Trophoblast cell (in vitro differentiated cells and primary cell): ENCODE results near the gene SDHB.

Source experiments
- DNase-seq, 2 donors: peaks; one replicate each; pipeline ENCODE4 v3.0.0-alpha.2; 2016
- H2AFZ ChIP-seq: 2 replicates; pipeline ENCODE4 v1.6.1; 2013; ENCODE audit warnings: low read length, moderate library complexity, mild to moderate bottlenecking; ENCODE audit not compliant: insufficient read depth, poor library complexity
- H2AK5ac ChIP-seq: 2 replicates; pipeline ENCODE4 v1.6.1; 2013; ENCODE audit warnings: mild to moderate bottlenecking, low read length
- H2BK120ac ChIP-seq: 2 replicates; pipeline ENCODE4 v1.6.1; 2013; ENCODE audit warnings: low read length, mild to moderate bottlenecking, moderate library complexity; ENCODE audit not compliant: insufficient read depth, poor library complexity
- H2BK12ac ChIP-seq: 2 replicates; pipeline ENCODE4 v1.6.1; 2013; ENCODE audit warnings: mild to moderate bottlenecking, low read length, moderate library complexity
- H2BK5ac ChIP-seq: 2 replicates; pipeline ENCODE4 v1.6.1; 2013; ENCODE audit warnings: low read length, low read depth, moderate library complexity, mild to moderate bottlenecking; ENCODE audit not compliant: poor library complexity
- H3K14ac ChIP-seq: 2 replicates; pipeline ENCODE4 v1.6.1; 2013; ENCODE audit warnings: mild to moderate bottlenecking, low read length
- H3K18ac ChIP-seq: 2 replicates; pipeline ENCODE4 v1.6.1; 2013; ENCODE audit warnings: mild to moderate bottlenecking, low read length
- H3K23ac ChIP-seq: 2 replicates; pipeline ENCODE4 v1.6.1; 2013; ENCODE audit warnings: low read length
- H3K27ac ChIP-seq: 2 replicates; pipeline ENCODE4 v1.5.1; 2013; ENCODE audit warnings: low read depth, mild to moderate bottlenecking, inconsistent platforms, low read length, moderate library complexity
- H3K27me3 ChIP-seq: 2 replicates; pipeline ENCODE4 v1.6.1; 2013; ENCODE audit warnings: inconsistent platforms, mild to moderate bottlenecking, low read length, moderate library complexity; ENCODE audit not compliant: insufficient read depth
- H3K36me3 ChIP-seq, 2 experiments: 1 replicate in 1 of 2; 2 replicates in 1 of 2; pipeline ENCODE4 v1.6.1; 2013; ENCODE audit warnings: low read length in 2 of 2, mild to moderate bottlenecking in 2 of 2, moderate library complexity in 1 of 2; ENCODE audit not compliant: insufficient read depth in 2 of 2, control insufficient read depth in 1 of 2
- H3K4ac ChIP-seq: 2 replicates; pipeline ENCODE4 v1.6.1; 2013; ENCODE audit warnings: low read depth, mild to moderate bottlenecking, low read length, moderate library complexity
- H3K4me1 ChIP-seq, 2 experiments: 1 replicate in 1 of 2; 2 replicates in 1 of 2; pipeline ENCODE4 v1.6.1; 2013; ENCODE audit warnings: low read length in 2 of 2, mild to moderate bottlenecking in 2 of 2, moderate library complexity in 1 of 2; ENCODE audit not compliant: insufficient read depth in 2 of 2, control insufficient read depth in 1 of 2
- H3K4me2 ChIP-seq: 2 replicates; pipeline ENCODE4 v1.6.1; 2013; ENCODE audit warnings: inconsistent platforms, mild to moderate bottlenecking, low read length, moderate library complexity
- H3K4me3 ChIP-seq: 2 replicates; pipeline ENCODE4 v1.5.1; 2013; ENCODE audit warnings: mild to moderate bottlenecking, low read depth, low read length, inconsistent platforms
- H3K79me1 ChIP-seq: one replicate; pipeline ENCODE4 v1.6.1; 2013; ENCODE audit warnings: low read length
- H3K79me2 ChIP-seq: 2 replicates; pipeline ENCODE4 v1.6.1; 2013; ENCODE audit warnings: low read length, mild to moderate bottlenecking; ENCODE audit not compliant: control insufficient read depth, insufficient read depth, poor library complexity
- H3K9ac ChIP-seq: 2 replicates; pipeline ENCODE4 v1.6.1; 2013; ENCODE audit warnings: mild to moderate bottlenecking, low read length
- H3K9me3 ChIP-seq: 2 replicates; pipeline ENCODE4 v1.6.1; 2013; ENCODE audit warnings: low read depth, mild to moderate bottlenecking, control low read depth, inconsistent platforms, low read length; ENCODE audit not compliant: insufficient read depth
- H4K12ac ChIP-seq: 2 replicates; pipeline ENCODE4 v1.6.1; 2013; ENCODE audit warnings: low read depth, mild to moderate bottlenecking, low read length, moderate library complexity
- H4K8ac ChIP-seq: 2 replicates; pipeline ENCODE4 v1.6.1; 2013; ENCODE audit warnings: low read depth, mild to moderate bottlenecking, low read length, moderate library complexity
- H4K91ac ChIP-seq: one replicate; pipeline ENCODE4 v1.6.1; 2013; ENCODE audit warnings: low read depth, mild to moderate bottlenecking, low read length, moderate library complexity
- WGBS: extraction: QIAGEN DNeasy Blood & Tissue Kit; methylation state at CpG from one replicate; pipeline ENCODE4 v1.1.7; 2013; ENCODE audit warnings: missing lambda C conversion rate; ENCODE audit not compliant: insufficient read length, insufficient coverage; ENCODE audit errors: extremely low coverage; 5-methylcytosine and 5-hydroxymethylcytosine counted together

The SDHB gene

DNA sequence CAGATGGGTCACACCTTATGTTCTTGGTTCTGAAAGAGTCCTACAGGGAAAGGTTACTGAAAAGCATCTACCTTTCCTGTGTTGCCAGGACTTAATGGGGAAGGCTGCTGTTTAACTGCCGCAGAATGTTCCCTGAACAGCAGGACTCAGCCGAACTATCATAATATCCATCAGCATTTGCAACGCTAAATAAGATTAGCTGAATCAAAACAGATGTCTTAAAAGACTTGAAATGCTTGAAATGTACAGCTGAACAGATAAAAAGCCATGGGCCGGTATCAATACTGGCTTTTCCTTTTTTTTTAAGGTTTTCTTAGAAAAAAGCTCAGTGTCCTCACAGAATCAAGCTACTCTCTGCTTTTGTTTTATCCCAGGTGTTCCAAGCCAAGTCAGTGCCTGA is 22.4 kb downstream of the SDHB start:
- no peak overlapping the region for H4K91ac ChIP-seq
- no peak overlapping the region for H3K14ac ChIP-seq
- H2BK12ac ChIP-seq: no peak overlapping the region
- no peak overlapping the region for H2BK120ac ChIP-seq
- no peak overlapping the region for H2AFZ ChIP-seq
- H3K4me3 ChIP-seq: no peak overlapping the region
- H3K27ac ChIP-seq: no peak overlapping the region
- no peaks in the 10 kb centered on the region for H3K4me1 ChIP-seq
- no peaks in the 10 kb centered on the region for H3K79me1 ChIP-seq
- DNase-seq: no peak
- H3K79me2 ChIP-seq: no peaks in the 10 kb centered on the region
- WGBS: no CpG with 5 or more reads among the region's 4 CpGs
- H2AK5ac ChIP-seq: no peak overlapping the region
- H4K8ac ChIP-seq: no peak overlapping the region
- no peak overlapping the region for H4K12ac ChIP-seq
- peaks cover 2% of the 10 kb centered on the region for H3K9me3 ChIP-seq
- H3K9ac ChIP-seq: no peak overlapping the region
- no peak overlapping the region for H3K4ac ChIP-seq
- no peak overlapping the region for H2BK5ac ChIP-seq
- peaks cover 20 to 43% of the 10 kb centered on the region in 2 experiments for H3K36me3 ChIP-seq
- no peak overlapping the region for H3K23ac ChIP-seq
- no peaks in the 10 kb centered on the region for H3K27me3 ChIP-seq
- H3K18ac ChIP-seq: no peak overlapping the region
- no peak overlapping the region for H3K4me2 ChIP-seq

DNA sequence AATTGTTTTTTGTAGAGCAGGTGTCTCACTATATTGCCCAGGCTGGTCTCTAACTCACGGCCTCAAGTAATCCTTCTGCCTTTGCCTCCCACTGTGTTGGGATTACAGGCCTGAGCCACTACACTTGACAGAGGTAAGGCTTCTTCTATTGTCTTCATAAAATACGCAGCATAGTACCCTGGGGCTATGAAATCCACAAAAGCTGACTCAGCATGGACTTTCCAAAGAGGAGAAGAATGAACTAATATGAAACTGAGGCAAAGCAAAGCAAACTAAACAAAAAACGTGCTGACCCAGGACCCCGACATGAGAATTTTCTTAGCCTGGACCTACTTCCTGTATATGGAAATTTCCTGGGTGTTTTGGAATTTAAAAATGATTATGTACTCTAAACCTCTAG is 23.6 kb downstream of the SDHB start:
- H4K8ac ChIP-seq: no peak overlapping the region
- H3K27me3 ChIP-seq: no peaks in the 10 kb centered on the region
- H4K12ac ChIP-seq: no peak overlapping the region
- no peaks in the 10 kb centered on the region for H3K79me1 ChIP-seq
- H2AFZ ChIP-seq: no peak overlapping the region
- H3K14ac ChIP-seq: no peak overlapping the region
- H3K27ac ChIP-seq: no peak overlapping the region
- H3K4me1 ChIP-seq: no peaks in the 10 kb centered on the region
- no peak overlapping the region for H3K23ac ChIP-seq
- no peak overlapping the region for H4K91ac ChIP-seq
- H3K36me3 ChIP-seq: peaks cover 21 to 46% of the 10 kb centered on the region in 2 experiments
- H3K9ac ChIP-seq: no peak overlapping the region
- H2BK5ac ChIP-seq: no peak overlapping the region
- H2AK5ac ChIP-seq: no peak overlapping the region
- peaks cover 2% of the 10 kb centered on the region for H3K9me3 ChIP-seq
- WGBS: no CpG with 5 or more reads among the region's 4 CpGs
- no peak overlapping the region for H3K18ac ChIP-seq
- no peak overlapping the region for H3K4me3 ChIP-seq
- H3K79me2 ChIP-seq: no peaks in the 10 kb centered on the region
- no peak overlapping the region for H2BK12ac ChIP-seq
- no peak overlapping the region for H3K4ac ChIP-seq
- peak in 1 of 2 donors; percentile 77 for DNase-seq
- no peak overlapping the region for H3K4me2 ChIP-seq
- H2BK120ac ChIP-seq: no peak overlapping the region

DNA sequence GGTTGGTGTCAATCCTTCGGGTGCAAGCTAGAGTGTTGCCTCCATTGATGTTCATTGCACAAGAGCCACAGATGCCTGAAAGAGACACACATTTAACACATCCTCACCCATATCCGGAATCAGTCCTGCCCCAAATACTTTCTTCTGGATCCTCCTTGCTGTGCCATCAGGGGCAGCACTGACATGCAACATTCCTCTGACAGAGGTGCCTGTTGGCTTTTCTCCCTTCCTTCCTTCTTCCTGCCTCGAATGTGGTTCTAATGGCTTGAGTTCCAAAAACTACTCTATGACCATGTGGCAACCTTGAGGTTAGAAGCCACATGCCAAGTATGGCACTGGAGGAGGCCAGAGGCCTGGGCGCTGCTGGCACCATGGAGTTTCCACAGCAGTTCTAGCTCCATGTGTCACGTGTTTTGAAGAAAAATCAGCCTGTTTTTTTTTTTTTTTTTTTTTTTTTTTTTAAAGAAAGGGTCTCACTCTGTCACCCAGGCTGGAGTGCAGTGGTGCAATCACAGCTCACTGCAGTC is 25.1 kb downstream of the SDHB start:
- Histone ChIP-seq H3K18ac (no peak overlapping the region), H3K4me1 (peaks cover 0 to 7% of the 10 kb centered on the region in 2 experiments), H3K27me3 (no peaks in the 10 kb centered on the region), H3K4ac (no peak overlapping the region), H3K14ac (no peak overlapping the region), H4K12ac (no peak overlapping the region), H3K27ac (no peak overlapping the region), H3K79me2 (no peaks in the 10 kb centered on the region), H4K8ac (no peak overlapping the region), H4K91ac (no peak overlapping the region), H2BK12ac (no peak overlapping the region), H2AK5ac (no peak overlapping the region), H3K9me3 (peaks cover 5% of the 10 kb centered on the region), H2BK120ac (no peak overlapping the region), H3K36me3 (peaks cover 23 to 52% of the 10 kb centered on the region in 2 experiments), H3K23ac (no peak overlapping the region), H3K79me1 (peaks cover 2% of the 10 kb centered on the region), H2AFZ (no peak overlapping the region), H2BK5ac (no peak overlapping the region), H3K4me2 (no peak overlapping the region), H3K4me3 (no peak overlapping the region), H3K9ac (no peak overlapping the region)
- WGBS: no CpG with 5 or more reads among the region's 5 CpGs
- no peak for DNase-seq

DNA sequence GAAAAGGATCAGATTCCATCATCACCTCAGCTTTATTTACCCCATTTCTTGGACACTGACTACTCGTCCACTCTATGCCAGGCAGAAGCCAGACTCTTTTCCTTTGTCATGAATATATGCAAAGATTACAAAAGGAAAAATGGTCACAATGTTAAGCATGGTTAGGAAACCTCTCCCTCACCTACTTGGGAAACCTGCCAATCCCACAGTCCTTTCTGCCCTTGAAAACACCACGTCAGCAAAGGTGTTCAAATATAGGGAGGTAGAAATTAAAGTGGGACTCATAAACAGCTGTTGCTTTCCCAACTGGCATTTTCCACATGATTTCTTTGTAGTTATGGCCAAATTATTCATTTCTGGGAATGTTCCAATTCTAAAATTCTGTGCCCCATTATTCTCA is 25.9 kb downstream of the SDHB start:
- no peak for DNase-seq
- H2BK120ac ChIP-seq: no peak overlapping the region
- no peak overlapping the region for H2AFZ ChIP-seq
- no peak overlapping the region for H3K18ac ChIP-seq
- peaks cover 21 to 56% of the 10 kb centered on the region in 2 experiments for H3K36me3 ChIP-seq
- H2BK12ac ChIP-seq: no peak overlapping the region
- H3K79me2 ChIP-seq: no peaks in the 10 kb centered on the region
- no peak overlapping the region for H2AK5ac ChIP-seq
- peaks cover 2% of the 10 kb centered on the region for H3K79me1 ChIP-seq
- no peak overlapping the region for H3K4ac ChIP-seq
- no peak overlapping the region for H3K4me3 ChIP-seq
- no peak overlapping the region for H3K23ac ChIP-seq
- H3K4me1 ChIP-seq: peaks cover 0 to 9% of the 10 kb centered on the region in 2 experiments
- H4K12ac ChIP-seq: no peak overlapping the region
- no peak overlapping the region for H3K14ac ChIP-seq
- no peak overlapping the region for H4K8ac ChIP-seq
- H2BK5ac ChIP-seq: no peak overlapping the region
- no CpG with 5 or more reads among the region's 2 CpGs for WGBS
- peaks cover 5% of the 10 kb centered on the region for H3K9me3 ChIP-seq
- no peak overlapping the region for H3K27ac ChIP-seq
- no peak overlapping the region for H3K9ac ChIP-seq
- H4K91ac ChIP-seq: no peak overlapping the region
- H3K4me2 ChIP-seq: no peak overlapping the region
- no peaks in the 10 kb centered on the region for H3K27me3 ChIP-seq
